HepG2 (cell line): ENCODE data around the gene ZFPM1. TPM values are rescaled to one million over a fixed set of nuclear protein-coding genes. Genes with fewer than 3 reads are reported as not detected.
A peak's percentile ranks its signal among the peaks of the same experiment; 100 is the strongest.

Experiments
- ATAC-seq: fragments of 200-7000 bp; cut with Tn5 transposase; 3 replicates; pipeline ENCODE4 v1.9.1; 2020; ENCODE audit warnings: mild to moderate bottlenecking, moderate library complexity
- BruUV-seq: library from RNA; stranded (reverse); fragments of 400-500 nt; replicated peaks from 2 replicates; lab custom pipeline; 2021; lab: Mats Ljungman, UMichigan
- CTCF ChIA-PET: fragments of 300-600 bp; formaldehyde crosslinking; extraction: SDS; loops from one replicate; lab custom pipeline; 2021; ENCODE audit warnings: low total read pairs, inconsistent platforms, low intra/inter-chr PET ratio; lab: Yijun Ruan, JAX
- POLR2A ChIA-PET: fragments of 350-600 bp; sonication (Branson Sonifier 250); formaldehyde crosslinking; loops from one replicate; lab custom pipeline; 2020; ENCODE audit warnings: antibody characterized with exemption, inconsistent platforms; lab: Yijun Ruan, JAX
- DNase-seq: peaks from one replicate; pipeline ENCODE4 v3.0.0-alpha.2; 2015; ENCODE audit warnings: low spot score
- FAIRE-seq: peaks from 3 replicates; lab custom pipeline; 2011; peaks lifted over from hg19 to GRCh38; lab: Jason Lieb, UNC
- H2AFZ ChIP-seq: one replicate; pipeline ENCODE4 v1.6.1; 2011; ENCODE audit warnings: low read length, inconsistent platforms
- H3K27ac ChIP-seq: fragments of 300-600 bp; 3 replicates; pipeline ENCODE4 v1.8.0; 2011; ENCODE audit warnings: mixed run types, mild to moderate bottlenecking, mixed read lengths, low read length, inconsistent platforms; ENCODE audit not compliant: insufficient read depth; ENCODE audit errors: extremely low read length
- H3K27me3 ChIP-seq, 2 experiments: fragments of 200-600 bp in 1 of 2; 2 replicates in 1 of 2; 3 replicates in 1 of 2; pipeline versions ENCODE4 v1.6.0 to v1.8.0; 2011; ENCODE audit warnings: low read length in 2 of 2, mild to moderate bottlenecking in 2 of 2, moderate library complexity in 2 of 2, inconsistent platforms in 1 of 2; ENCODE audit not compliant: insufficient read depth in 2 of 2, control insufficient read depth in 1 of 2
- H3K36me3 ChIP-seq, 2 experiments: fragments of 200-600 bp in 1 of 2; replicated peaks in 1 of 2; 2 replicates in 1 of 2; 3 replicates in 1 of 2; pipeline versions ENCODE4 v1.5.1 to v1.8.0; 2011; ENCODE audit warnings: low read length in 2 of 2, inconsistent platforms in 1 of 2; ENCODE audit not compliant: insufficient read depth in 2 of 2, control insufficient read depth in 1 of 2
- H3K4me1 ChIP-seq: 2 replicates; pipeline ENCODE4 v1.5.1; 2012; ENCODE audit warnings: low read length, inconsistent platforms; ENCODE audit not compliant: insufficient read depth
- H3K4me2 ChIP-seq: 2 replicates; pipeline ENCODE4 v1.6.0; 2011; ENCODE audit warnings: low read depth, low read length, inconsistent platforms
- H3K4me3 ChIP-seq, 3 experiments: fragments of 200-600 bp in 1 of 3; sonication (generic), shearing (Covaris generic) in 1 of 3; replicated peaks in 1 of 3; 2 replicates each; pipeline ENCODE4 v1.5.1; 2011 to 2016; ENCODE audit warnings: low read length in 3 of 3, inconsistent platforms in 2 of 3, low read depth in 2 of 3, mild to moderate bottlenecking in 2 of 3, control low read depth in 1 of 3, mixed read lengths in 1 of 3; ENCODE audit not compliant: insufficient read depth in 1 of 3
- H3K79me2 ChIP-seq: one replicate; pipeline ENCODE4 v1.6.1; 2011; ENCODE audit warnings: low read length, inconsistent platforms; ENCODE audit not compliant: insufficient read depth
- H3K9ac ChIP-seq: 2 replicates; pipeline ENCODE4 v1.6.0; 2011; ENCODE audit warnings: mild to moderate bottlenecking, low read depth, low read length, inconsistent platforms; ENCODE audit not compliant: insufficient read depth
- H3K9me3 ChIP-seq: 2 replicates; pipeline ENCODE4 v1.5.1; 2012; ENCODE audit warnings: mild to moderate bottlenecking, low read length
- H4K20me1 ChIP-seq: 2 replicates; pipeline ENCODE4 v1.6.0; 2011; ENCODE audit warnings: inconsistent platforms, mild to moderate bottlenecking, low read length, moderate library complexity; ENCODE audit not compliant: insufficient read depth
- EED ChIP-seq: sonication (generic); formaldehyde crosslinking; IDR thresholded peaks from 2 replicates; pipeline ENCODE4 v1.5.0; 2020; ENCODE audit warnings: mild to moderate bottlenecking, missing genetic modification reagents
- ISX ChIP-seq: sonication (generic); formaldehyde crosslinking; conservative IDR thresholded peaks from 2 replicates; pipeline ENCODE4 v1.5.0; 2020; ENCODE audit warnings: missing genetic modification reagents
- PRDM4 ChIP-seq: sonication (generic); formaldehyde crosslinking; IDR thresholded peaks from 2 replicates; pipeline ENCODE4 v1.9.0; 2021; ENCODE audit warnings: missing genetic modification reagents, borderline replicate concordance
- TCF7 ChIP-seq: sonication (generic); IDR thresholded peaks from 2 replicates; pipeline ENCODE4 v1.6.1; 2016; ENCODE audit warnings: antibody characterized with exemption, low read depth
- WIZ ChIP-seq: sonication (generic); formaldehyde crosslinking; IDR thresholded peaks from 2 replicates; pipeline ENCODE4 v1.5.1; 2020; ENCODE audit warnings: mild to moderate bottlenecking, missing genetic modification reagents
- ZC3H13 ChIP-seq: sonication (generic); formaldehyde crosslinking; IDR thresholded peaks from 2 replicates; pipeline ENCODE4 v1.8.1; 2023; ENCODE audit warnings: mild to moderate bottlenecking, missing genetic modification reagents, moderate library complexity
- ZFY ChIP-seq: sonication (generic); formaldehyde crosslinking; IDR thresholded peaks from 2 replicates; pipeline ENCODE4 v1.4.0; 2020; ENCODE audit warnings: missing genetic modification reagents
- ZNF121 ChIP-seq: sonication (generic); formaldehyde crosslinking; IDR thresholded peaks from 2 replicates; pipeline ENCODE4 v1.5.0; 2020; ENCODE audit warnings: mild to moderate bottlenecking, missing genetic modification reagents
- ZNF777 ChIP-seq: sonication (generic); formaldehyde crosslinking; IDR thresholded peaks from 2 replicates; pipeline ENCODE4 v1.4.0; 2020; ENCODE audit warnings: missing genetic modification reagents
- WGBS: methylation state at CpG from one replicate; pipeline ENCODE4 v1.1.6; 2017; ENCODE audit warnings: low lambda C conversion rate; 5-methylcytosine and 5-hydroxymethylcytosine counted together
- in situ Hi-C: cut with HindIII; loops from 2 replicates; pipeline ENCODE4 v1.10.0; 2017; ENCODE audit warnings: low pct_unique_long_range_greater_than_20kb; ENCODE audit not compliant: extremely low pct_ligation_motif_present
- intact Hi-C: fragments of 100-400 bp; cut with micrococcal nuclease; formaldehyde crosslinking; loops from one replicate; pipeline ENCODE4 v1.10.0; 2022; ENCODE audit not compliant: unreplicated experiment
- polyA plus RNA-seq, 8 experiments: library from polyadenylated mRNA; depleted of rRNA in 3 of 8; stranded (reverse) in 7 of 8; unstranded in 1 of 8; fragments of >200 nt; fragmentation: Illumina TruSeq in 4 of 8; extraction: Trizol in 4 of 8; gene quantifications; 2 replicates each; pipeline versions ENCODE4 v1.2.1 to v1.2.3, GENCODE V29; 2011 to 2016; ENCODE audit warnings: low read depth in 4 of 8, missing spikeins in 1 of 8, mixed read lengths in 1 of 8; ENCODE audit not compliant: insufficient read depth in 1 of 8
- total RNA-seq, 5 experiments: library from RNA; depleted of rRNA; stranded (reverse); fragments of >200 nt; fragmentation: Illumina TruSeq; extraction: Trizol; gene quantifications; 2 replicates each; pipeline ENCODE4 v1.2.3, GENCODE V29; 2016; ENCODE audit warnings: low read depth in 1 of 5

Gene ZFPM1
- total and polyA plus RNA-seq, 2 of the 13 experiments (the other 11 are each of a cell fraction or from before 2014, with no cell fraction given) = 1.3 to 3.8 TPM

DNA sequence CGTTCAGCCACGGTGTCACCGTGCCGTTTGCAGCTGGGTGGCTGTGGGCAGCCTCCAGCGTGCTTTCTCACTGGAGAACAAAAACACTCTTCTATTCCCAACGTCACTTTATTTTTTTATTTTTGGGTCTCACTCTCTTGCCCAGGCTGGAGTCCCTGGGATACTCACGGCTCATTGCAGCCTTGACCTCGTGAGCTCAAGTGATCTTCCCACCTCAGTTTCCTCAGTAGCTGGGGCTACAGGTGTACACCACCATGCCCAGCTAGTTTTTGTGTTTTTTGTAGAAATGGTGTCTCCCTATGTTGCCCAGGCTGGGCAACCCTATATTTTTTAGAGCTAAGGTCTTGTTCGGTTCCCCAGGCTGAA is 82.8 kb downstream of the ZFPM1 start:
- H3K36me3 ChIP-seq = peaks cover 0 to 10% of the 10 kb centered on the region in 2 experiments; a peak in 2 of 5 replicates
- H4K20me1 ChIP-seq = no peaks in the 10 kb centered on the region; the same call in 1 of the 2 replicates
- TF ChIP-seq ISX (no peak), ZNF777 (CRISPR knock-in tag) (no peak), EED (no peak), ZFY (CRISPR knock-in tag) (no peak), WIZ (CRISPR knock-in tag) (0 out of 2 replicates have a peak, but pooled peaks have one; percentile 30), TCF7 (no peak), ZC3H13 (CRISPR knock-in tag) (no peak), ZNF121 (CRISPR knock-in tag) (peak; percentile 78), PRDM4 (CRISPR knock-in tag) (no peak)
- FAIRE-seq (no peak), DNase-seq (no peak), ATAC-seq (no peak)
- in situ Hi-C loops (no loop called here), intact Hi-C loops (no loop called here)
- peaks cover 13 to 29% of the 10 kb centered on the region in 2 experiments; a peak in 4 of 5 replicates for H3K27me3 ChIP-seq
- BruUV-seq = no TSS peak
- ChIA-PET POLR2A (no interaction called here), CTCF (no interaction called here)
- WGBS = 84% methylated on average over 9 of the region's 9 CpGs
- H3K4me3 ChIP-seq = no peak overlapping the region
- no peak overlapping the region for H3K9ac ChIP-seq
- H3K9me3 ChIP-seq = no peaks in the 10 kb centered on the region
- no peak overlapping the region for H3K27ac ChIP-seq
- H3K79me2 ChIP-seq = no peaks in the 10 kb centered on the region
- H3K4me1 ChIP-seq = no peaks in the 10 kb centered on the region
- H2AFZ ChIP-seq = no peak overlapping the region
- H3K4me2 ChIP-seq = no peak overlapping the region
